GM21390 (cell line): ENCODE measurements around the gene CYS1.
A peak's percentile ranks its signal among the peaks of the same experiment; 100 is the strongest.

Source experiments
- ATAC-seq: cut with Tn5 transposase; IDR thresholded peaks from one replicate; pipeline ENCODE4 v1.9.1; 2021; ENCODE audit not compliant: unreplicated experiment

Gene CYS1

DNA sequence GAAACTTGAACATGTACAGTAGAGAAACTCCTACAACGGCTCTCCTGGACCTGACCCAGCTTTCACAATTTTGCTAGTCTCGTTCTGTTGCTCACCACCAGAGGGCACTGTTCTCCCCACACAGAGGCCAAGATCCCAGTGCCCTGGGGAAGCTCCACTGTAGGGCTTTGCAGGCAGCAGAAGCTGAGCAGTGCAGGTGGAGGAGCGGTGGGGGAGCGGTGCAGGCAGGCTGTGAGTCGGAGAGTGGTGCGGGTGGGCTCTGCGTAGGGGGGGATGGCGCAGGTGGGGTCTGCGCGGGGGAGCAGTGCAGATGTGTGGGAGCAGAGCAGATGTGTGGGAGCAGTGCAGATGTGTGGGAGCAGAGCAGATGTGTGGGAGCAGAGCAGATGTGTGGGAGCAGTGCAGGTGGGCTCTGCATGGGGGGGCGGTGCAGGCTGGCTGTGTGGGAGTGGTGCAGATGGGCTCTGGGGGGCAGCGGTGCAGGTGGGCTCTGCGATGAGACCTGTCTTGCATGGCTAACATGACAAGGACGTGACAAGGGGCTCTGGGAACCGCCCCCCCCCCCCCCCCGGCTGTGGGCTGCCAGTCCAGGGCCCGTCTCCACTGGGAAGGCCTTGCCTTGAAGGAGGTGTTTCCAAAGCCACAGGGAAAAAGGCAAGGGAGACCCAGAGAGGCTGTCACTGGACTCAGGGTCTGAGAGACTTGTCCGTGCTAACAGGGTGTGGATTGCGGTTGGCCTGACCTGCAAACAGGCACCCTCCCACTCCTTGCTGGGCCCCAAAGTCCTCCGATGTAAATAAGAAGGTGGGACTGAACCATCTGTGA lies 7.3 kb downstream of the CYS1 start:
- ATAC-seq, result peak; percentile 93

DNA sequence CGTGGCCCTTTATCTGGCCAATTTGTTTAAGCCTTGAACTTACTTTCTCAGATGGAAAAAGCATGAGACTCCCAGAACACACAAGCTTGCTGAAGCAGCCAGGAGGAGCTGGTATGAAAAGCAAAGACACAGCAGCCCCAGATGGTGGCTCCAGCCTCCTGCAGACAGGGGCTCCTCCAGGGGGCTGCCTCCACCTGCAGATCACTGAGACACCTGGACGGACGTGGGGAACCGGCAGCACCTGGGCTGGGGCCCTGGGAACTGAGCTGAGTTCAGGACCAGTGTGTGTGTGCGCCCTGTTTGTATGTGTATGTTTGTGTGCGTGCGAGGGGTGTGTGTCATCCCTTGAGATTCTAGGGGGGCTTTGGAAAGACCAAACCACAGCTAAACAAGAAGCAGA lies 8.6 kb downstream of the CYS1 start:
- no peak for ATAC-seq

DNA sequence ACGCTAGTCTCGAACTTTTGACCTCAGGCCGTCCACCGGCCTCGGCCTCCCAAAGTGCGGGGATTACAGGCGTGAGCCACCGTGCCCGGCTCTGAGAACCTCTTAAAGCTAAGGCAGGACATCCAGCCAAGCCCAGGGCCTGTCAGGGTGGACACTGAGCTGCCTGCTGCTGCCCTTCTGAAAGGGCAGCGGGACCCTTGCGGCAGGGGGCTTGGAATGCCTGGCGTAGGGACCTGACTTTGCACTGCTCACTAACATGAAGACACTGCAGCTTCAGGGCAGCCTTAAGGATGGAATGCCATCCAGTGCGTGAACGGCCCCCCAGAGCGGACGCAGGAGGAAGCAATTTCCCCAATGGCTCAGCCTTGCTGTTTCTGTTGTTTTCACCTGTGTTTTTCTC lies 9.0 kb downstream of the CYS1 start:
- no peak for ATAC-seq

DNA sequence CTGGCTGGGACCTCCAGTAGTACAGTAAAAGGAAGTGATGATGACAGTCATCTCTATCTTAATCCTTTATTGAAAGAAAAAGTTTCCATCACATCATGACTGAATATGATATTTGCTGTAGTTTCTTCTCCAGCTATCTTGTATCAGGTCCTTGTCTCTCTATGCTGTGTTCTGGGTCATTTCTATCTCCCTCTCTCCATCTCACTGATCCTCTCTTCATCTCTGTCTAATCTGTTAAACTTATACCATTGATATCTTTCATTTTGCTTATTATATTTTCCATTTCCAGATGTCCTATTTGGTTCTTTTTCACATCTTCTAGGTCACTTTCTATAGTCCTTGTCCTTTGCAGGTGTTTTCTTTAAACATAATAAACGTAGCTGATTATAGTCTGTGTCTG lies 12.3 kb downstream of the CYS1 start:
- no peak for ATAC-seq

DNA sequence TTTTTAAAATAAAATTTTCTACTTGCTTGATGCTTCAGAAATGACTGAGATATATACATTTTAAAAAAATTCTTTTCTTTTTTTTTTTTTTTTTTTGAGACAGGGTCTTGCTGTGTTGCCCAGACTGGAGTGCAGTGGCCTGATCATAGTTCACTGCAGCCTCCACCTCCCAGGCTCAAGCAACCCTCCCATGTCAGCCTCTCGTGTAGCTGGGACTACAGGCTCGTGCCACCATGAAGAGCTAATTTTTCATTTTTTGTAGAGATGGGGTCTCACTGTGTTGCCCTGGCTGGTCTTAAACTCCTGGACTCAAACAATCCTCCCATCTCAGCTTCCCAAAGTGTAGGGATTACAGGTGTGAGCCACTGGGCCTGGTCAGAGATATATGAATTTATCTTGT lies 12.9 kb downstream of the CYS1 start:
- ATAC-seq, result no peak

DNA sequence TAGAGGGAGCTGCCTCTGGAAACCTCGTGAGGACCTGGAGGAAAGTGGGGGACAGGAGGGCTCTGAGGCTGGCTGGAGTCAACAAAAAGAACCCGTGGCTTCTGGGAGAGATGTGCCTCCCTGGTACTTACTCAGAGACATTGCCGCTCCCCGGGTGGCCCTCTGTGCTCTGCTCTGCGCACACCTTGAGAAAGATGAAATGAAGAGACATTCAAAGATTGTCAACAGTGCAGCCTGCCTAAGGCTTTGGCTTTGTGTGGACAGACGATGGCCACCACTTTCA lies 14.5 kb downstream of the CYS1 start:
- ATAC-seq, result no peak

DNA sequence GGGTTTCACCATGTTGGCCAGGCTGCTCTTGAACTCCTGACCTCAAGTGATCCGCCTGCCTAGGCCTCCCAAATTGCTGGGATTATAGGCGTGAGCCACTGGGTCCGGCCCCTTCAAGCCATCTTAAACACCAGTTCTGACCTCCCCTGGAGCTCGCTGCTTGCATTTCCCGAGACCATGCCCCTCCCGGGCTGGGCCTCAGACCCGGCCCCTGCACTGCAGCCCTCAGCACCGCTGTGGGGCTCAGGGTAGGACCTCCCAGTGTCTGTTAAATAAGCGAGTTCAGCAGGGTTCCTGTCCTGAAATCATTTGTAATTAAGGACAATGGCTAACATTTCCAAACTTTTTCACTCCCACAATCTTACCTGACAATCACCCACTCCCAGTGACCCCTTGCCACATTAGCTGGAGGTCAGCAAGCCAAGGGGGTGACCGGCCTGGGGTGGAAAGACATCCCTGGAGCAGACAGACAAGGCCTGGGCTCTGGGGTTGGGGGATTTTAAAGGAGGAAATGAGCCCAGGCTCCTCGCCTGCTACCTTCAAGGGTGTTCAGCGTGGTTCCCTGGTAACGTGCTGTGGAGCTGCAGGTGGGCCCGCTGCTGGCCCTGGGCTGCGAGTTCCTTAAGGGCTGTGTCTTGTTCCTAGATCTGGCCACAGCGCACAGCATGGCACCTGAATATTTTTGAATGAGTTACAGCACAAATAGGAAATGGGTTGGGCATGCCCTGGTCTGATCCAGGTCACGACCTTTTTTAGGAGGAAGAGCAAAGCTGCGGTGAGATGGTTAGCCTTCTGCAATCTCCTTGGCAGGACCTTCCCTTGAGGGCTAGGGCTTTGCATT lies 15.1 kb downstream of the CYS1 start:
- ATAC-seq, result no peak

DNA sequence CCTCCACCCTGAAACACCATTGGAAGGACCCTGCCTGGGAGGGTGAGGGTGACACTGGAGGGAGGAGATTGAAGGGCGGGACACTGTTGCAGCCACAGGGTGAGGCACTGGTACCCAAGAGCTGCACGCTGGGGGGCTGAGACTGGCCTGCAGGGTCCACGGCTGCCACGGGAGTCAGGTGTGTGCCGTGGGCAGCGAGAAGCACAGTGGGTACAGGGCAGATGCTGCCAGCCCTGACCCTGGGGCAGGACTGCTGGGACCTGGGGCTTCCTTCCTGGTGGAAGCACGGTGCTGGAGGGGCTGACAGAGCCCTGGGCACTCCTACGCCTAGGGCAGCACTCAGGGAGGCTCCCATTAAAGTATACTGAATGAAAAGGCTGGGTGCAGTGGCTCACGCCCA lies 16.6 kb downstream of the CYS1 start:
- ATAC-seq, result no peak

DNA sequence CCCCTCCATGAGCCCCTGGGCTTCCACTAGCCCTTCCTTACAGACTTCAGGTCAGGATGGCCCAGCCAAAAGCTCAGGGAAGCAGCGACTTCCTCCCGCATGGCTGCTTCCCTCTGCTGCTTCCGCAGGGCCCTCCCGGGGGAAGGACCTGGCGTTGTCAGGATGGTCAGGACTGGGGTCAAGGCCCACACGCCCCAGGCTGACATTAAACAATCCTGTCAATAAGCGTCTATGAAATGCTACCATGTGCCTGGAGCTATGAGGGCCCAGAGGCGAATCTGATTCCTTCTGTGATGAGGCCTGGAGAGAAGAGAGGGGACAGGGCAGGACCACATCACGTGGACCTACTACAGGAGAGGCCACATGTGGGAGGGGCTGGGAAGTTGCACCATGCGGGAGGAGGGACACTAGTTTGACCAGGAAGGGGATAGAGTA lies 17.3 kb downstream of the CYS1 start:
- ATAC-seq, result no peak

DNA sequence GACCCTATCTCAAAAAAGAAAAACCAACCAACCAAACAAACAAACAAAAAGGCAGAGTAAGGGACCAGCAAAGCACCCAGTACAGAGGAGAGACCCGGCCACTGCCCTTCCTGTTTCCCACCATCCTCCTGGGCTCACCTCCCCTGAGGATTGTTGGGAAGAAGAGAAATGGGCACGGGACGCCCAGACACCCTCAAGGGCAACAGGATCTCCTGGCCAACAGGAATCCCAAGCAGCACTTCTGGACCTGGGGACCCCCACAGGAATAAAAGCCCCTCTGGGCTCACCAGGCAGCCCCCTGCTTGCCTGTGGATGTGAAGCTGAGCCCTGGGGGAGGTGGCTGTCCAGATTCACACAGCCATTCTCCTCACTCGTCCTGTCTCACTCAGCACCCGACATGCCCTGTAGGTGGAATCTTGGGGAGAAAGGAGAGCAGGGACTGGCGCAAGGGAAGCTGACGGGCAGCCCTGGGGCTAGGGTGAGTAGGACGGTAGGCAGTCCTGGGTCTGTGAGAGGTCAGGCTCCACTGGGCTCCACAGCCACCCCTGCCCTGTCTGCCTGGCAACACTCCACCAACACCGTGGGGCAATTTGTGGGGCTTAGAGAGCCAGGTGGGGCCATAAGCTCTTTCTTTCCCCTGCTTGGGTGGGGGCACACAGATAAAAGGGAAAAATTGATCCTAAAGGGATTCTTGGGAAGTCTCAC lies 18.8 kb downstream of the CYS1 start:
- no peak for ATAC-seq

DNA sequence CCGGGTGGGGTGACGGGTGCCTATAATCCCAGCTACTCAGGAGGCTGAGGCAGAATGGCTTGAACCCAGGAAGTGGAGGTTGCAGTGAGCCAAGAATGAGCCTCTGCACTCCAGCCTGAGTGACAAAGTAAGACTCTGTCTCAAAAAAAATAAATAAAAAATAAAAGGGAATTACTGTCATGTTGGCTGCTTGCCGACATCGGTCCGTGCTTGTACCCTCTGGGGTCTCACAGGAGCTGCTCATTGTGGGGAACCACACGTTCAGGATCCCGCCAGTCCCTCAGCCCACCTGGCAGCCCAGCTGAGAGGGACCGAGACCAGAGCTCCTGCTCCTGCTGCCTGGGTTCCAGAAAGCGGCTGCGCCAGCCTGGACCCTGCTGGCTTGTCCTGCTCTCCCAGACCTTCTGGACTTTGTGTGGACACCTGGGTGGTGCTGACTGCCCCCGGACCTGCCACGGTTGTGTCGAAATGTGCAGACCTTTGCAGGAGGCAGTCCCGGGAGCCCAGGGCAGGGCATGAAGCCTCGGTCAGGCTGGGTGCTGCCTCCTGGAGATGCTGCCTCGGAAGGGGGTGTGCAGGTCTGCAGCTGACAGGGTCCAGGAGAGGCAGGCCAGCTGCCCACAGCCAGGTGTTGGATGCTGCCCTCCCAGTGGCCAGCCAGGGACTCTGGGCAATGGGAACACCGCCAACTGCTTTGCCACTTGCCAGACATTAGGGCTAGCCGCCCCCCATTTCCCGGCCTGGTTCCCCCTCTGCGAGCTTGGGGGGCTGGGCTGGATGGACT lies 20.5 kb downstream of the CYS1 start:
- ATAC-seq, result no peak

DNA sequence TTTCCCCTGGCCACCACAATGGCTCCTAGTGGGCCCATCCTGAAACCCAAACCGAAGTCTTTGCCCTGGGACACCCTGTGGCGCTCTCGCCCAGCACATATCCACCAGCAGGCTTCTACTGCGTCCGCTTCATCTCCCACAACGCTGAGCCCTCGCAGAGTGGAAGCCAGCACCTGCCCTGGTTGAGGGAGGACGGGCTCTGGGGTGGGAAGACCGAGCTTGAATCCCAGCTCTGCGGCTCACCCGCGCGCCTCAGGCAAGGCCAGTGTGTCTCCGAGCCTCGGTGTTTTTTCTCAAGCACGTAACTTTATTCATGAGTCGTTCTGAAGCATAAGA lies 21.2 kb downstream of the CYS1 start:
- no peak for ATAC-seq

DNA sequence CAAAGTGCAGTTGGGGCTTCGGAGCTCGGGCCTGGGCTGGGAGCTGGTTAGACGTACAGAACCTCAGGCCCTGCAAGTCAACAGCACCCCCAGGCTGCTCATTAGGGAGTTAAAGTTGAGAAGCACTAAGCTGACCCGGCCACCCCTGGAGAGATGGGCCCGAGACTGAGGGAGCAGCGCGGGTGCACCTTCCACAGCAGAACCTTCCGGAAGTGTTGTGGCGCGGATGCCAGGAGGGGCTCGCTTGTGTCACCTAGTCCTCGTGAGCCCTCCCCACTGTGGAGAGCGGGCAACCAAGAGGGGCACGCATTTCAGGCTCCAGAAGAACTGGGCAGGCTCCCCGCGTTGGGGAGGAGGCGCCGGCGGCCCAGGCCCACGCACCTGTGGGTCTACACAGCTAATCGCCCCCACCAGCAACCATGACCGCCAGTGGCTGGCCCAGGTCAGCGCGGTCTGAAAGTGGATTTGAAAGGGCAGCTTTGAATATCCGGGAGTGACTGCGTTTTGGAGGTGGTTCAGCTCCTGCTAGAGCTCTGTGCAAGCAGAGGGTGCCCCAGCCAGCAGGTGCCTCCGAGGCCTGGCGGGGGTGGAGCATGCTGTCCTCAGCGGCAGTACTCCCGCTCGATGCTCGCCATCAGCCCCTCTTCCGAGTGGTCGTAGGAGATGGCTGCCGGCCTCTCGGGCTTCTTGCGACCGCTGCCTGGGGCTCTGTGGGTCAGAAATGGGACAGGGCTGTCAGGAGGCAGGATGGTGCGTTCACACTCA lies 21.8 kb downstream of the CYS1 start:
- no peak for ATAC-seq

DNA sequence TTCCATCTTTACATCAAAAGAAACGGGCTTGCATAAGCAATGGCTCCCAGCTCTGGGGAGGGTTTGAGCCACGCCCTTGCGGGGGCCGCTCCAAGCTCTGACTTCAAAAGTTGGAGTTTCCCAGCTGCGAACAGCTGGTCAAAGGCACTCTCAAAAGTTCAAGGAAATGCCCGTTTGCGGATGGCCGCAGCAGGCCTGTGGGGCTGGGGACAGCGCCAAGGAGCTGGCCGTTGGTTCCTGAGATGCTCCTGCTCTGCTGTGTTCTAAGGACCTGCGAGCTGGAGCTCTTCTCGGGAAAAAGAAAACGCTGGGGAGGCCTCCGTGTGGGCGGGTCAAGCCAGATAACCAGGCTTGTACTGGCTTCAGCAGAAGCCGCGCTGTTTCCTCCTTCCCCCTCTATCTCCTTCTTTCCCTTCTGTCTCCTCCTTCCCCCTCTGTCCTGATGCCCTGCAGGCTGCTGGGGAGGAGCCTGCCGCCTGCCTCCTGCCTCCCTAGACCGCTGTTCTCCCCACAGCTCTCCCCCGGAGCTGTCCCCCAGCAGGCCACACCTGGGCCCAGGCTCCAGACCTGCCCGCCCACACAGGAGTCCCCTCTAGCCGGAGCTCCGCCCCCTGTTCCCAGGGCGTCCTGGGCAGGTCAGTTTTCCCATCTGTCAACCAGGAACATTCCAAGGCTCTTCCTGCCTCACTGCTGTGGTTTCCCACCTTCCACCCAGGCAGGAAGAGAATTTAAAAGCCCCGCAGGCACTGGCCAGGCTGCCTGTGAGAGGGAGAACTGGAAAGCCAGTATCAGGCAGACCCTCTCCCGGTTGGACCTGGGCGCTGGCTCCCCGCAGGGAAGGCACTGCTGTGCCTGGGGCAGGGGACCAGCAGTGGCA lies 22.7 kb downstream of the CYS1 start:
- no peak for ATAC-seq

DNA sequence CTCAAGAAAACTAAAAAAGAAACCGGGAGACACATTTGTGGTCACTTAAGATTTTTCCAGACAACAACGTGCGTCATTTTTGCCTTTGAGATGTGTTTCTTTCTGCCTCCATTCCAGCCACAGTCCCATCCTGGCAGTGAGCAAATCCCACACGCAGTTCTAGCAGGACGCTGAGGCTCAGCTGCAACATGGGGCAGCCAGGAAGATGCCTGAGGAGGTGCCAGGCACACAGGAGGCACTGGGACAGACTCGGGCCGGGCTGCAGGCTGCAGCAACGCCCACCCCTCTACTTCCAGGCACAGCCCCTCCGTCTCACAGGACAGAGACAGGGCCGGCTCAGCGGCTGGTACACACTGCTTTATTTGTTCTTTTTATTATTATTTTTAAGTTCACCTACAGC lies 23.8 kb downstream of the CYS1 start:
- ATAC-seq, result no peak

DNA sequence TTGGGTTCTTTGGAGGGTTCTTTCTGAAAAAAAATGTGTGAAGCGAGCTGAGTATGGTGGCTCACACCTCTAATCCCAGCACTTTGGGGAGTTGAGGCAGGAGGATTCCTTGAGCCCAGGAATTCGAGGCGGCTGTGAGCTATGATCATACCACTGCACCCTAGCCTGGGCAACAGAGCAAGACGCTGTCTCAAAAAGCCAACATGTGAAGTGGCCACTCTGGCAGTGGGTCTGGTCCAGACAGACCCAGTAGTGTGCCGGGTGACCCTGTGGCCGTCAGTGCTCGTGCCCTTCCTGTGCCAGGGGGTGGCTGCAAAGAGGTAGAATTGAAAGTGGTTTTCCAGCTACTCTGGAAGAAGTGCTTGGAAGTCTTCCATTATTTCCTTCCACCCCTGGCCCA lies 25.2 kb downstream of the CYS1 start:
- no peak for ATAC-seq

DNA sequence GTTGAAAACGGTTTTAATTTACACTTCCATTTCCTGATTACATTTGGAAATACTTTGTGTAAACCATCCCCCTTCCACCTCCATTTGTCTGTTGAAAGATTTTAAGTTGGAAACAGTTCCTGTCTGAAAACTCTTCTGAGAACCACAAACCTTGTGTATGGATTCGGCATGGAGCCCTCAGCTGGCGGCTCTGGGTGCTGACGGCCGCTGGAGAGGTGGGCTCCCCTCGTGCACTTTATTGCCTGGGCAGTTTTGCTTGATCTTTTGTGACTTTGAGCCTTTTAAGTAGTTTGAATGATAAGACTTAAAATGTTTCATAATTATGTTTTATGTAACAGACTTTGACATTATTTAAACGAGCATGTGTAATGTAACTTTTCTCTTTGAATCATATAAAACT lies 25.8 kb downstream of the CYS1 start:
- ATAC-seq, result no peak

DNA sequence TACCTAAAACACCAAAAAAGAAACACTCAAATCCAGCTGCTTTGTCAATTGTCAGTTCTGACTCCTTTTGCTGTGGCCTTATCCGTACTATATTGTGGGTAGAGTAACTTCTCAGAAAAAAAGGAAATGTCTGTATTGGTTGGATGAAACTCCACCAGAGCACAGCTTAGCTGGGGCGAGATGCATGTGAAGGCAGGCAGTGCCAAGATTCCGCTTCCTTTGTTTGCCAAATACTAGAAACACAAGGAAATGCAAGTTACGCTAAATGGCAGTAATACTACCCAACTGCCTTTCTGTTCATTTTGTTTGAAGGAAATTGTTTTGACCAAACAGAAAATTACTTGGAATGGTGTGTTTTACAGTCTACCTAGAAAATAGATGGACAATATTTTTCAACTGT lies 26.9 kb downstream of the CYS1 start:
- ATAC-seq, result no peak

DNA sequence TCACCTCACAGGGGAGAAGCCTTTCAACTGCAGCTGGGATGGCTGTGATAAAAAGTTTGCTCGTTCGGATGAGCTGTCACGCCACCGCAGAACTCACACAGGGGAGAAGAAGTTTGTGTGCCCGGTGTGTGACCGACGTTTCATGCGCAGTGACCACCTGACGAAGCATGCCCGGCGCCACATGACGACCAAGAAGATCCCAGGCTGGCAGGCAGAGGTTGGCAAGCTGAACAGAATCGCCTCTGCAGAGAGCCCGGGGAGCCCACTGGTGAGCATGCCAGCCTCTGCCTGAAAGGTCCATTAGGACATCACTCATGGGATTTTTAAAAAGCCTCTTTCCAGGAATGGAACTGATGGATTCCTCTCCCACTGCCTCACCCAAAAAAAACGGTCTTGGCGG lies 28.0 kb downstream of the CYS1 start:
- ATAC-seq, result no peak
